Cerebellar nuclear complex (tissue), 1 donor: ENCODE measurements around the gene KLRF2.
"Not testable (repeated sequence)": the region's sequence is repeated elsewhere in the genome, so short reads cannot be mapped to it uniquely, and the experiment has no call there.

Experiments used
- DNase-seq, 2 experiments: peaks; one replicate each; lab custom pipeline; 2025; lab: John Stamatoyannopoulos, UW

Gene KLRF2, protein sequence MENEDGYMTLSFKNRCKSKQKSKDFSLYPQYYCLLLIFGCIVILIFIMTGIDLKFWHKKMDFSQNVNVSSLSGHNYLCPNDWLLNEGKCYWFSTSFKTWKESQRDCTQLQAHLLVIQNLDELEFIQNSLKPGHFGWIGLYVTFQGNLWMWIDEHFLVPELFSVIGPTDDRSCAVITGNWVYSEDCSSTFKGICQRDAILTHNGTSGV

DNA sequence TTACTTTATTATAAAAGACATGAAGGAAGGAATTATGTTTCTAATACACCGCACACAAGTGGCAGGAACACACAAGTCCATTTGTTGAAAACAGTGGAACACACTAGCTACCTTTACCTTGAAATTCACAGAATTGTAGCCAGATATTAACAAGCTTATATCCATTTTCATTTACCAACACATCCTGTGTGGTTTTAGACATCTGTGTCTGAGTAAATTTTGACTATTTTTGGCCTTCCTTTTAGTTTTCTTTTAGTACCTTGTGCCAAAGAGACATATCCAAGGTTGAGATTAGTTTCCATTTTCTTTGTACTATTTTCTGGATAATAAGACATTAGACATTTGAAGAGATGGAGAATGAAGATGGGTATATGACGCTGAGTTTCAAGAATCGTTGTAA is at the start of gene KLRF2:
Gene KLRF2, plus strand, starts transcription at position 244 of the 400 bp plus-strand sequence. Its CDS starts 107 bp downstream, at position 351.
- no peak for DNase-seq

- DNase-seq: no peak
These were observed 49.6 kb upstream of the KLRF2 start for GRCh38 chr12:9831720-9832119.

GRCh38 chr12:9843407-9843806 is 37.9 kb upstream of the KLRF2 start:
- no peak for DNase-seq

DNA sequence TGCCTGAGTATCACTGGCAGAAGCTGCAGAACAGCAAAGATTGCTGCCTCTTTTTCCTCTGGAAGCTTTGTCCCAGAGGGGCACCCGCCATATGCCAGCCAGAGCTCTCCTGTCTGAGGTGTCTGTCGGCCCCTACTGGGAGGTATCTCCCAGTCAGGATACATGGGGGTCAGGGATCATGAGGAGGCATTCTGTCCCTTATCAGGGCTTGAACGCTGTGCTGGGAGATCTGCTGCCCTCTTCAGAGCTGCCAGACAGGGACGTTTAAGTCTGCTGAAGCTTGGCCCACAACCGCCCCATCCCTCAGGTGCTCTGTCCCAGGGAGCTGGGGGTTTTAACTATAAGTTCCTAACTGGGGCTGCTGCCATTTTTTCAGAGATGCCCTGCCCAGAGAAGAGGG is 32.4 kb upstream of the KLRF2 start:
- DNase-seq: no peak

GRCh38 chr12:9851050-9851449 is 30.2 kb upstream of the KLRF2 start:
- DNase-seq: no peak

DNA sequence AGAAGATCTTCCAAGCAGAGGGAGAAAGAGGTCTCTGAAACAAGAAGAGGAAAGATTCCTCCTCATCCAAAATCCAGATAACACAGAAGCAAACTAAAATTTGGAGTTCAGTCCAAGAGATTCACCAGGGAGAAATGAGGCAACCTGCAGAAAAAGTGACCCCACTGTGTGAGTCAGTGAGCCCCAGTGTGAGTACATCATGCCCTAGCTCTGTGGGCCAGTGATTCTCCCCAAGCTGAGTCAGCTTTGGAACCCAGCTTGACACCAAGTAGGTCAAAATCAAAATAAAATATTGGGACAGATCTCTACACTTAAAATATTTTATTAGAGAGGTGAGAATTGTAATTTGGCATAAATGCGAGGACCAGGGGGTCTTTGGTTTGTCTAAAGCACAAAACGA is 29.4 kb upstream of the KLRF2 start:
- no peak for DNase-seq

DNA sequence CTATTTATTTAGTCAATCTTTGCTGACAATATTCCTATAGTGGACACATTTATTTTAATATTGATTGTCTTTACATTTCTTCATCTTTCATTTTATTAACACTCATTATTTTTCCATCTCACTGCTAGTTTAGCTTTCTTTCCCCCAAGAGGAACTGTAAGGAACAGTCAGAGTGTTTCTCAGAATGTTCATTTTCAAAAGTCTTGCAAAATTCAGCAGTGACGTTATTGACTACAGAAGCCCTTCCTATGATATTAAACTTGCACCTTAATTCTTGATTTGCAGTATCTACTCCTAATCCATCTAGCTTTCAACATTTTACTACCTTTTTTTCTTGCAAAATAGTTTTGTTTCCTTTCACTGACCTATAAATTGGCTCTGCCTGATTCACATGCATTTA is 25.1 kb upstream of the KLRF2 start:
- no peak for DNase-seq

DNA sequence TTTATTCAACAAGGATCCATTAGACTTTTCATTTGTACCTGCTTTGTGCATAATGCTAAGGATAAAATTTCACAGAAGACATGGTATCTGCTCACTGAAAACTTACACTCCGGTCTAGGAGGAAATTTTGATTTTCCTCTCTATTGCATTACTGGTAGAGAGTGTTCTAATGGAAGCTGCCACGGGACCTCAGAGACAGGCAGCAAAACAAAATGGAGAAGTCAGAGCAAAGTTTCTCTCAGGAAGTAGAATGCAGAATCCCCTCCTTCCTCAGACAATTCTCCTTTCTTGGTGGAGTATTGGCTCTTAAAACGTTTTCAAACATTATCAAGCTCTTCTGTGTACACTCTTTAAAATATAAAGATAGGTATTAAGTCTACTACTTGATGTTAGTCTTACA is 24.4 kb upstream of the KLRF2 start:
- DNase-seq: no peak

DNA sequence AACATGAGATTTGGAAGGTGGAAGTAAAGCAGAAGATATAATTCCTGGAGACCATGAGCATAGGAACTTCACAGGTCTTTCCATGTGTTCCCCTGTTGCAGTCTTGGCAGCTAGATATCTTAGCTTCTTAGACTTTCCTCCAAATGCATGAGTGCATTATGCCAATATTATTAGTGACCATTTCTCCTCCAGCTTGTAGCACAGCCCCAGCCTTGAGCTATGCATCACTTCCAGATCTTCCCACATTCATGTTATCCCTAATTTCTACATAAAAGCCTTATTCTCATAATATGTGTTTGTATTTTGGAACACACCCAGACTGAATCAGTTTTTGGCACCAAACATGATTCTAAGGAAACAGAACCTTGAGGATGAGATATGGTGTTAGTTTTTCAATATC is 23.2 kb upstream of the KLRF2 start:
- DNase-seq: no peak

DNA sequence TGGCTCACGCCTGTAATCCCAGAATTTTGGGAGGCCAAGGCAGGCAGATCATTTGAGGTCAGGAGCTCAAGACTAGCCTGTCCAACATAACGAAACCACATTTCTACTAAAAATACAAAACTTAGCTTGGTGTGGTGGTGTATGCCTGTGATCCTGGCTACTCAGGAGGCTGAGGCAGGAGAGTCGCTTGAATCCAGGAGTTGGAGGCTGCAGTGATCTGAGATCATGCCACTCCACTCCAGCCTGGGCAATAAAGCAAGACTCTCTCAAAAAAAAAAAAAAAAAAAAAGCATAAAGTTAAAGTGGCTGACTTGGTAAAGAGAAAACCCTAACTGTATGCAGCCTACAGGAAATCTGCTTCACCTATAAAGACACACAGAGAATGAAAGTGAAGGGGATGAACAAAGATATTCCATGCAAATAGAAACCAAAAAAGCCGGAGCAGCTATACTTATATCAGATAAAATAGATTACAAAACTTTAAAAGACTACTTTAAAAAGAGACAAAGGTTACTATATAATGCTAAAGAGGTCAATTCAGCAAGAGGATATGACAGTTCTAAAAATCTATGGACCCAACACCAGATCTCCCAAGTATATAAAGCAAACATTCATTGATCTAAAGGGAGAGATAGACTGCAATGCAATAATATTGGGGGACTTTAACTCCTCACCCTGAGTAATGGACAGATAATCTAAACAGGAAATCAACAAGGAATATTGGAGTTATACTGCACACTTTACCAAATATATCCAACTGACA is 16.2 kb upstream of the KLRF2 start:
- DNase-seq: no peak

DNA sequence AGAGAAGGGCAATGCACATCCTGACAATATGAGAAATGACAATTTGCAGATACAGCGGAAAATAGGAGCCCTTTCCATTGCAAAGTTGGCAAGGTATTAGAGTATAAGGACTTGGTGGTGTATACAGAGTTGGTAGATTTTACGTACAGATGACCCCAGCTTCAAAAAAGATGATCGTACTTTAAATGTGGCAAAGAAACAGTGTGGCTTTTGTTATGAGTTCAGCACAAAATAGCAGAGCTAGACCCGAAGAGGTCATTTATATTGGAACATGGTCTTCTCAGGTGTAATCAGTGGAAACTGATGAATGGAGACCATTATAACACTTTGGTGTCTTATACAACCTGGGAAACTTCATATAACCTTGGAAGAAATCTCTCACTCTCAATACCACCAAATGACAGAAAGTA is 14.4 kb upstream of the KLRF2 start:
- no peak for DNase-seq

GRCh38 chr12:9867531-9867930 is 13.8 kb upstream of the KLRF2 start:
- DNase-seq: no peak

DNA sequence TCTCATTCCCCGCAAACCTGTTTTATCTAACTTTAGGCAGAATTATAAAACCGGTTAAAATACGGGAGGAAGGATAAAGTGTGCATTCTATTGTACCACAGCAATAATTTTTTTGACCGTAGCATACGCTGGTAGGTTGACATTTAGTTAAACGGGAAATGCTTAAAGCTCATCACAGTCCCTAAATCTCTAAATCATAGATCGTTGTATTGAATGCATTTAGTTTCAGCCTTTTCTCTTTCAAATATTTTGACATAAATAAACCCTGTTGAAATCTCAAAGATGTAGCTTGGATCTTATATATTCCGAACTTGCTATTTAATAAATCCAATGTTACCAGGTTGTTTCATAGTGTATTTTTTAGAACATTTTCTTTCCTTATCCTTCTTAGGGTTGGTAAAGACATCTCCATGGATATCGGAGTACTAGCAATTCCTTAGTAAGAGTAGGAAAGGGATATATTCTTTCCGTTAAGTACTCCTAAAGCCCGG is 12.9 kb upstream of the KLRF2 start:
- no peak for DNase-seq

- DNase-seq: no peak
These were observed 12.4 kb upstream of the KLRF2 start for GRCh38 chr12:9868951-9869306.

- no peak for DNase-seq
These were observed 11.8 kb upstream of the KLRF2 start, which contains the start of gene CLEC2B for GRCh38 chr12:9869307-9870161. TSS of gene CLEC2B (minus strand) at chr12:9869354.

DNA sequence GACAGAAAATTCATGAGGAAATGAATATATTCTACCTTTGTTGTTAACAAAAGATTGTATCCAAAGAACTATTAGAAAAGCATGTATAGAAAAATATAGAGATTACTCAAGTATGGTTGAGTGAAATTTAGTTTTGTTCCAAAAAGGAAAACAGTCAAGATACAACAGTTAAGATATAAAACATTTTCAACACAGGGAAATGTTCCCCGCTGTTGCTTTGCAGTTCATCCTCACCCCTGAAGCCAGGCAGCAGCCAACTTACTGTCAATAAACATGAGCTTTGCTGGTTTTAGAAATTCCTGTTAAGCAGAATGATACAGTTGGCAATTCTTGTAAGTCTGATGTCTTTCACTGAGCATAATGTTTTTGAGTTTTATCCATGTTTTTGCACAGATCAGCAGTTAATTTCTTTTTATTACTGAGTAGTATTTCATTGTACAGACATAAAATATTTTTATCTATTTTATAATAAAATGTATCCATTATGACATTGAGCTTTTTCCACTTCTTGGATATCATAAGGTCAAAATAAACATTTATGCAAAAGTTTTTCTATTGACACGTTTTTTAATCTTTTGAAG is 10.9 kb upstream of the KLRF2 start:
- DNase-seq: no peak

DNA sequence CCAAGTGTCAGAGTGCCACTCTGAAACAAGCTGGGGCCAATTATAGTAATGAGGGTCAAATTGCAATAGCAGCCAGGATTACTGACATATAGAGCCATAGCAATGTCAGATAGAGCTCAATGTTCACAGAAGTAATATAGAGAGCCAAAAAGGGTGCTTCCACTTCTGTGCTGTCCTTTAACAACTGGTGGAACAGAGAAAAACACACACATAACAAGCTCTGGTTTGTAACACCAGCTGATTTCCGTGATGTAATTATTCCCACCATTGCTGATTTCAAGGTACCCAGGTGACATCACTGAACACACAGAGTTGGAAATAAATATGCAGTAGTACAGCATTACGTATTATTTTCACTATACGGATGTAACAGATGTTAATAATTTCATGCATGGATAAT is 9.1 kb upstream of the KLRF2 start:
- DNase-seq: no peak

GRCh38 chr12:9872742-9873141 is 8.5 kb upstream of the KLRF2 start:
- no peak for DNase-seq

- not testable (repeated sequence) for DNase-seq
These were observed 5.2 kb upstream of the KLRF2 start for GRCh38 chr12:9876120-9876519.

- no peak for DNase-seq
These were observed 684 bp upstream of the KLRF2 start for GRCh38 chr12:9880532-9881078.

GRCh38 chr12:9881988-9882387 is 699 bp downstream of the KLRF2 start:
- no peak for DNase-seq

- DNase-seq: no peak
These were observed 1.9 kb downstream of the KLRF2 start for GRCh38 chr12:9883175-9883574.
